H1 (cell line): ENCODE measurements around the gene TEX29. TPM values are rescaled to one million over a fixed set of nuclear protein-coding genes. Genes with fewer than 3 reads are reported as not detected.

ENCODE experiments used
- CTCF ChIA-PET: fragments of 300-600 bp; sonication (Branson Sonifier 250); formaldehyde crosslinking; loops from one replicate; lab custom pipeline; 2021; ENCODE audit not compliant: partially characterized antibody; lab: Charles Lee
- POLR2A ChIA-PET: fragments of 300-600 bp; sonication (Branson Sonifier 250); formaldehyde crosslinking; loops from one replicate; lab custom pipeline; 2021; ENCODE audit warnings: inconsistent platforms; ENCODE audit not compliant: partially characterized antibody; lab: Charles Lee
- DNase-seq, 2 experiments: peaks; one replicate each; pipeline versions ENCODE4 v3.0.0 to v3.0.0-alpha.2; 2010 to 2022; ENCODE audit warnings: low spot score in 2 of 2, low read depth in 1 of 2, mixed read lengths in 1 of 2
- FAIRE-seq: peaks from 2 replicates; lab custom pipeline; 2011; peaks lifted over from hg19 to GRCh38; lab: Jason Lieb, UNC
- H2AFZ ChIP-seq: 2 replicates; pipeline ENCODE4 v1.8.1; 2012; ENCODE audit warnings: low read length, inconsistent platforms
- H2AK5ac ChIP-seq: 2 replicates; pipeline ENCODE4 v1.6.1; 2013; ENCODE audit warnings: low read depth, low read length
- H2BK120ac ChIP-seq: replicated peaks from 2 replicates; pipeline ENCODE3; 2013; ENCODE audit warnings: low read depth, low read length, inconsistent platforms
- H2BK12ac ChIP-seq: 2 replicates; pipeline ENCODE4 v1.6.1; 2013; ENCODE audit warnings: low read depth, low read length
- H2BK15ac ChIP-seq: 2 replicates; pipeline ENCODE4 v1.6.1; 2013; ENCODE audit warnings: low read length
- H2BK20ac ChIP-seq: 2 replicates; pipeline ENCODE4 v1.6.1; 2013; ENCODE audit warnings: low read length
- H2BK5ac ChIP-seq: 2 replicates; pipeline ENCODE4 v1.6.1; 2013; ENCODE audit warnings: low read depth, low read length
- H3K14ac ChIP-seq: 2 replicates; pipeline ENCODE4 v1.6.1; 2013; ENCODE audit warnings: inconsistent platforms; ENCODE audit not compliant: insufficient read length
- H3K18ac ChIP-seq: 2 replicates; pipeline ENCODE4 v1.6.1; 2013; ENCODE audit warnings: low read length; ENCODE audit errors: extremely low read depth
- H3K23ac ChIP-seq: 2 replicates; pipeline ENCODE4 v1.6.1; 2013; ENCODE audit warnings: inconsistent platforms; ENCODE audit not compliant: insufficient read length
- H3K23me2 ChIP-seq: 2 replicates; pipeline ENCODE4 v1.6.1; 2013; ENCODE audit warnings: low read depth, low read length
- H3K27ac ChIP-seq: 2 replicates; pipeline ENCODE4 v1.6.1; 2011; ENCODE audit warnings: low read depth, low read length, inconsistent platforms
- H3K27me3 ChIP-seq, 4 experiments: replicated peaks in 1 of 4; 1 replicate in 1 of 4; 2 replicates in 3 of 4; pipeline versions ENCODE4 v1.6.1 to v1.8.1; 2011 to 2013; ENCODE audit warnings: low read length in 3 of 4, mild to moderate bottlenecking in 3 of 4, inconsistent platforms in 2 of 4, mixed read lengths in 2 of 4, moderate library complexity in 1 of 4; ENCODE audit not compliant: control insufficient read depth in 3 of 4, insufficient read depth in 3 of 4; ENCODE audit errors: extremely low read depth in 1 of 4
- H3K36me3 ChIP-seq, 4 experiments: 2 replicates each; pipeline versions ENCODE4 v1.6.1 to v1.8.1; 2011 to 2013; ENCODE audit warnings: mild to moderate bottlenecking in 4 of 4, low read length in 3 of 4, moderate library complexity in 2 of 4, control low read depth in 1 of 4, inconsistent platforms in 1 of 4; ENCODE audit not compliant: insufficient read depth in 4 of 4, control insufficient read depth in 2 of 4
- H3K4ac ChIP-seq: replicated peaks from 2 replicates; pipeline ENCODE3; 2013; ENCODE audit warnings: low read length, low read depth, mixed read lengths, inconsistent platforms; ENCODE audit not compliant: insufficient read length
- H3K4me1 ChIP-seq, 4 experiments: replicated peaks in 1 of 4; 1 replicate in 1 of 4; 2 replicates in 3 of 4; pipeline versions ENCODE4 v1.6.1 to v1.8.1; 2011 to 2013; ENCODE audit warnings: low read length in 3 of 4, inconsistent platforms in 2 of 4, mixed read lengths in 1 of 4; ENCODE audit not compliant: insufficient read depth in 4 of 4, control insufficient read depth in 3 of 4
- H3K4me2 ChIP-seq, 2 experiments: 2 replicates each; pipeline versions ENCODE4 v1.6.1 to v1.8.1; 2011 to 2013; ENCODE audit warnings: low read depth in 2 of 2, low read length in 2 of 2, control low read depth in 1 of 2, inconsistent platforms in 1 of 2, mild to moderate bottlenecking in 1 of 2; ENCODE audit not compliant: insufficient read depth in 1 of 2
- H3K4me3 ChIP-seq, 4 experiments: fragments of 200-600, 300-600 bp in 1 of 4; sonication (generic), shearing (Covaris generic), sonication (Bioruptor Twin) in 1 of 4; 2 replicates each; pipeline versions ENCODE4 v1.5.1 to v1.8.1; 2011 to 2016; ENCODE audit warnings: low read length in 4 of 4, low read depth in 3 of 4, control low read depth in 2 of 4, inconsistent platforms in 2 of 4, mild to moderate bottlenecking in 2 of 4, mixed read lengths in 1 of 4, moderate library complexity in 1 of 4; ENCODE audit not compliant: insufficient read depth in 2 of 4; ENCODE audit errors: extremely low read depth in 1 of 4
- H3K56ac ChIP-seq: replicated peaks from 2 replicates; pipeline ENCODE3; 2013; ENCODE audit warnings: low read depth, mild to moderate bottlenecking, mixed read lengths, low read length, inconsistent platforms; ENCODE audit not compliant: insufficient read length
- H3K79me1 ChIP-seq: 2 replicates; pipeline ENCODE4 v1.6.1; 2013; ENCODE audit warnings: low read depth, low read length, control low read depth
- H3K79me2 ChIP-seq, 2 experiments: 2 replicates each; pipeline versions ENCODE4 v1.6.1 to v1.8.1; 2012 to 2013; ENCODE audit warnings: low read length in 2 of 2, mild to moderate bottlenecking in 2 of 2, inconsistent platforms in 1 of 2; ENCODE audit not compliant: insufficient read depth in 2 of 2, control insufficient read depth in 1 of 2
- H3K9ac ChIP-seq, 4 experiments: replicated peaks in 1 of 4; 1 replicate in 1 of 4; 2 replicates in 3 of 4; pipeline versions ENCODE4 v1.6.1 to v1.8.1; 2011 to 2013; ENCODE audit warnings: low read depth in 3 of 4, low read length in 3 of 4, control low read depth in 2 of 4, mild to moderate bottlenecking in 2 of 4, moderate library complexity in 2 of 4, inconsistent platforms in 1 of 4; ENCODE audit errors: extremely low read depth in 1 of 4
- H3K9me3 ChIP-seq, 2 experiments: 2 replicates each; pipeline versions ENCODE4 v1.6.1 to v1.8.1; 2012 to 2013; ENCODE audit warnings: mild to moderate bottlenecking in 2 of 2, moderate library complexity in 2 of 2, control low read depth in 1 of 2, inconsistent platforms in 1 of 2, low read depth in 1 of 2, low read length in 1 of 2, mixed read lengths in 1 of 2; ENCODE audit not compliant: insufficient read depth in 2 of 2
- H4K20me1 ChIP-seq, 2 experiments: replicated peaks in 1 of 2; 2 replicates each; pipeline versions ENCODE3 to v1.8.1; 2011 to 2013; ENCODE audit warnings: inconsistent platforms in 2 of 2, low read length in 2 of 2, mild to moderate bottlenecking in 1 of 2; ENCODE audit not compliant: insufficient read depth in 2 of 2, control insufficient read depth in 1 of 2
- H4K5ac ChIP-seq: 2 replicates; pipeline ENCODE4 v1.6.1; 2013; ENCODE audit warnings: low read length, low read depth, mixed read lengths, inconsistent platforms; ENCODE audit not compliant: insufficient read length
- H4K8ac ChIP-seq: 2 replicates; pipeline ENCODE4 v1.8.0; 2013; ENCODE audit warnings: mild to moderate bottlenecking, moderate library complexity, low read length, inconsistent platforms; ENCODE audit not compliant: insufficient read depth; ENCODE audit errors: extremely low read depth
- H4K91ac ChIP-seq: replicated peaks from 2 replicates; pipeline ENCODE3; 2013; ENCODE audit warnings: low read length, mixed read lengths, inconsistent platforms; ENCODE audit not compliant: insufficient read length
- CBX8 ChIP-seq: fragments of 300-800, 300-1000 bp; sonication (generic); IDR thresholded peaks from 2 replicates; pipeline ENCODE4 v1.7.1; 2016; ENCODE audit warnings: low read depth, low read length, borderline replicate concordance
- EGR1 ChIP-seq: IDR thresholded peaks from 2 replicates; pipeline ENCODE4 v1.6.1; 2011; ENCODE audit warnings: low read depth, low read length, borderline replicate concordance
- EP300 ChIP-seq, 2 experiments: IDR thresholded peaks; 1 replicate in 1 of 2; 2 replicates in 1 of 2; pipeline ENCODE4 v1.6.1; 2011 to 2012; ENCODE audit warnings: low read depth in 2 of 2, low read length in 2 of 2, mild to moderate bottlenecking in 2 of 2, borderline replicate concordance in 1 of 2, inconsistent platforms in 1 of 2, moderate library complexity in 1 of 2
- FOSL1 ChIP-seq: IDR thresholded peaks from 2 replicates; pipeline ENCODE4 v1.6.1; 2011; ENCODE audit warnings: mild to moderate bottlenecking, low read depth, low read length, moderate library complexity; ENCODE audit not compliant: insufficient read depth
- GABPA ChIP-seq: IDR thresholded peaks from 2 replicates; pipeline ENCODE4 v1.6.1; 2011; ENCODE audit warnings: mild to moderate bottlenecking, low read length, moderate library complexity, borderline replicate concordance; ENCODE audit not compliant: insufficient read depth
- KDM4A ChIP-seq: IDR thresholded peaks from one replicate; pipeline ENCODE4 v1.7.1; 2012; ENCODE audit warnings: low read depth, mild to moderate bottlenecking, moderate library complexity, low read length, inconsistent platforms; ENCODE audit not compliant: severe bottlenecking
- KDM5A ChIP-seq: fragments of 200-600 bp; IDR thresholded peaks from 2 replicates; pipeline ENCODE4 v1.7.1; 2012; ENCODE audit warnings: mild to moderate bottlenecking, low read length, inconsistent platforms, mixed read lengths
- NRF1 ChIP-seq: IDR thresholded peaks from 2 replicates; pipeline ENCODE4 v1.6.1; 2011; ENCODE audit warnings: mild to moderate bottlenecking, low read depth, low read length, improper control_type of control experiment
- RBBP5 ChIP-seq: IDR thresholded peaks from 2 replicates; pipeline ENCODE4 v1.7.1; 2012; ENCODE audit warnings: low read depth, mild to moderate bottlenecking, inconsistent platforms, low read length, moderate library complexity, borderline replicate concordance
- SAP30 ChIP-seq: fragments of 300-600 bp; sonication (generic); IDR thresholded peaks from 2 replicates; pipeline ENCODE4 v1.7.1; 2012; ENCODE audit warnings: low read length, moderate library complexity, mild to moderate bottlenecking, inconsistent platforms; ENCODE audit not compliant: insufficient read depth, insufficient replicate concordance
- SP2 ChIP-seq: IDR thresholded peaks from 2 replicates; pipeline ENCODE4 v1.6.1; 2012; ENCODE audit warnings: mild to moderate bottlenecking, low read length, inconsistent platforms
- SP4 ChIP-seq: IDR thresholded peaks from 2 replicates; pipeline ENCODE4 v1.6.1; 2012; ENCODE audit warnings: low read length, inconsistent platforms
- TAF1 ChIP-seq: IDR thresholded peaks from 2 replicates; pipeline ENCODE4 v1.6.1; 2011; ENCODE audit warnings: mild to moderate bottlenecking, low read depth, low read length
- TAF7 ChIP-seq: optimal IDR thresholded peaks from 2 replicates; pipeline ENCODE3; 2011; ENCODE audit warnings: low read depth, mild to moderate bottlenecking, inconsistent platforms, low read length, moderate library complexity, borderline replicate concordance
- WGBS, 2 experiments: shearing (Covaris generic) in 1 of 2; methylation state at CpG; one replicate each; pipeline versions ENCODE4 v1.1.6 to v1.1.7; 2013 to 2015; ENCODE audit warnings: low lambda C conversion rate in 2 of 2, mixed read lengths in 2 of 2, inconsistent platforms in 1 of 2, low coverage in 1 of 2, missing lambda C conversion rate in 1 of 2; ENCODE audit not compliant: insufficient replicate concordance in 2 of 2, insufficient coverage in 1 of 2, insufficient read length in 1 of 2; ENCODE audit errors: extremely low coverage in 1 of 2, missing lambda C conversion rate in 1 of 2; 5-methylcytosine and 5-hydroxymethylcytosine counted together
- polyA plus RNA-seq, 7 experiments: library from polyadenylated mRNA; depleted of rRNA in 3 of 7; stranded (reverse) in 5 of 7; unstranded in 2 of 7; fragments of >200 nt in 5 of 7; fragments of 200-250 nt in 2 of 7; gene quantifications; 1 replicate in 5 of 7; 2 replicates in 1 of 7; 4 replicates in 1 of 7; pipeline versions ENCODE4 v1.2.1 to v1.2.3, GENCODE V29; 2011 to 2013; ENCODE audit warnings: missing spikeins in 2 of 7, mixed read lengths in 2 of 7
- total RNA-seq: library from RNA; stranded (reverse); fragmentation: NEBNext Ultra II Directional; extraction: Animal tissue kit (Norgen Biotek cat#: 25700); gene quantifications from 2 replicates; pipeline ENCODE4 v1.2.1, GENCODE V29; 2021

TEX29 gene
- total and polyA plus RNA-seq, 2 of the 8 experiments (the other 6 are each of a cell fraction or from before 2014, with no cell fraction given), result 0.08 TPM; not detected in 1

GRCh38 chr13:111280226-111280625, 40.2 kb upstream of the TEX29 start:
- H3K27me3 ChIP-seq, result peaks cover 0 to 1% (median 0%) of the 10 kb centered on the region in 4 experiments; a peak in 1 of 7 replicates
- H3K9ac ChIP-seq, result no peak overlapping the region
- no peak for TF ChIP-seq SP2
- no peak for TF ChIP-seq FOSL1
- TF ChIP-seq EGR1, result no peak
- no peak for TF ChIP-seq EP300 (IDR thresholded peaks at IDR 0.05; ENCODE audit: borderline replicate concordance in 1 of 2, low read depth in 2 of 2, low read length in 2 of 2)
- no peak for TF ChIP-seq KDM4A
- no peak for TF ChIP-seq CBX8
- TF ChIP-seq GABPA, result no peak
- no peak for TF ChIP-seq SP4
- no peak for TF ChIP-seq SAP30
- no peak for TF ChIP-seq TAF1
- no peak for TF ChIP-seq KDM5A
- TF ChIP-seq RBBP5, result no peak
- TF ChIP-seq TAF7, result no peak
- TF ChIP-seq NRF1, result no peak

More at GRCh38 chr13:111280226-111280625, 40.2 kb upstream of the TEX29 start:
- Histone ChIP-seq H2BK12ac (no peak overlapping the region), H3K18ac (no peak overlapping the region), H3K9me3 (no peaks in the 10 kb centered on the region), H3K23ac (no peak overlapping the region), H3K27ac (no peak overlapping the region), H4K20me1 (peaks cover 2 to 6% of the 10 kb centered on the region in 2 experiments), H2AFZ (no peak overlapping the region), H2AK5ac (no peak overlapping the region), H3K79me1 (peaks cover 2% of the 10 kb centered on the region; the same call in 1 of the 2 replicates), H3K14ac (no peak overlapping the region), H3K4ac (no peak overlapping the region), H4K91ac (no peak overlapping the region), H2BK20ac (no peak overlapping the region), H2BK5ac (no peak overlapping the region), H3K4me3 (no peak overlapping the region), H3K56ac (no peak overlapping the region), H4K8ac (no peak overlapping the region), H2BK120ac (no peak overlapping the region), H3K23me2 (no peaks in the 10 kb centered on the region), H3K79me2 (no peaks in the 10 kb centered on the region), H3K4me1 (no peaks in the 10 kb centered on the region), H4K5ac (no peak overlapping the region), H3K36me3 (peaks cover 27 to 61% (median 52%) of the 10 kb centered on the region in 4 experiments), H2BK15ac (no peak overlapping the region), H3K4me2 (no peak overlapping the region)
- FAIRE-seq (no peak), DNase-seq (no peak)
- WGBS, 2 experiments, result 88% methylated on average over 11 of the region's 12 CpGs; no CpG with 5 or more reads in 1 of the 2 experiments
- ChIA-PET POLR2A (no interaction called here), CTCF (interaction anchor here (0.6 to 1.4 kb wide), 3 partner anchors 18 to 153 kb away, joined by 3 read pairs; no protein-coding TSS in a partner anchor)
